Measurements from ENCODE around the gene CACFD1. TPM values are rescaled to one million over a fixed set of nuclear protein-coding genes. Genes with fewer than 3 reads are reported as not detected.

The CACFD1 gene
- polyA plus RNA-seq, 3 donors, result 5.0 to 6.7 (median 5.1) TPM

- peaks cover 30 to 54% of the 10 kb centered on the region in 2 donors for H3K36me3 Mint-ChIP-seq
- Histone ChIP-seq H3K36me3 (replicated peaks in 1 of 2; ENCODE audit: control insufficient read depth in 1 of 2, insufficient read depth in 2 of 2, low read length in 2 of 2) (peaks cover 44 to 45% of the 10 kb centered on the region in 2 donors), H3K9ac (ENCODE audit: insufficient read depth, low read length, poor library complexity, severe bottlenecking) (peak overlapping the region; percentile 86), H3K4me1 (ENCODE audit: control insufficient read depth in 1 of 2, insufficient read depth in 2 of 2, low read length in 2 of 2) (peaks cover 88 to 94% of the 10 kb centered on the region in 2 donors), H3K27me3 (ENCODE audit: control insufficient read depth in 2 of 2, insufficient read depth in 2 of 2, low read length in 2 of 2) (peaks cover 0 to 12% of the 10 kb centered on the region in 2 donors), H2AFZ (ENCODE audit: insufficient read depth, low read depth, low read length, poor library complexity, severe bottlenecking) (no peak overlapping the region), H3K79me2 (ENCODE audit: insufficient read depth, low read length) (peaks cover 36% of the 10 kb centered on the region), H3K9me3 (replicated peaks in 1 of 2; ENCODE audit: control insufficient read depth in 1 of 2, insufficient read depth in 1 of 2, low read length in 2 of 2) (no peaks in the 10 kb centered on the region), H3K4me3 (replicated peaks in 1 of 3; ENCODE audit: low read depth in 2 of 3, low read length in 3 of 3) (peak overlapping the region in 1 of 3 experiments; percentile 95), H4K20me1 (ENCODE audit: insufficient read depth, low read length) (peaks cover 84% of the 10 kb centered on the region), H3K27ac (ENCODE audit: low read depth in 1 of 2, low read length in 2 of 2) (peak overlapping the region; percentile 90 to 93), H3K4me2 (replicated peaks; ENCODE audit: extremely low read depth, low read length, poor library complexity, severe bottlenecking) (peak overlapping the region; percentile 97)
- 79% methylated on average over 23 of the region's 27 CpGs for WGBS (ENCODE audit: insufficient coverage)
- TF ChIP-seq CTCF (IDR thresholded peaks at IDR 0.05), result no peak
- peak overlapping the region; percentile 84 to 92 for H3K4me3 Mint-ChIP-seq
- peaks cover 8 to 16% (median 13%) of the 10 kb centered on the region in 3 donors for H3K27me3 Mint-ChIP-seq (ENCODE audit: low read depth in 3 of 3)
- peaks cover 68% of the 10 kb centered on the region for H3K4me1 Mint-ChIP-seq
- DNase-seq, result peak in 1 of 3 donors; percentile 67
- intact Hi-C loops (cut with micrococcal nuclease), result loop anchor here in 1 of 2 donors (5.0 to 10.0 kb wide), 2 partner anchors 58 to 549 kb away; partner anchors contain the start of genes BRD3OS and REXO4
- peak overlapping the region in 5 of 7 donors; percentile 89 to 99 (median 95) for H3K27ac Mint-ChIP-seq
- no peaks in the 10 kb centered on the region for H3K9me3 Mint-ChIP-seq
These were observed 15.7 kb downstream of the CACFD1 start for GRCh38 chr9:133475292-133476012.

GRCh38 chr9:133476036-133476931, 16.5 kb downstream of the CACFD1 start:
- Mint-ChIP-seq H3K9me3 (no peaks in the 10 kb centered on the region), H3K4me3 (peak overlapping the region; percentile 84 to 92), H3K27me3 (ENCODE audit: low read depth in 3 of 3) (peaks cover 13 to 23% (median 19%) of the 10 kb centered on the region in 3 donors), H3K36me3 (peaks cover 29 to 52% of the 10 kb centered on the region in 2 donors), H3K27ac (peak overlapping the region; percentile 85 to 99 (median 95)), H3K4me1 (peaks cover 59% of the 10 kb centered on the region)
- peaks cover 36% of the 10 kb centered on the region for H3K79me2 ChIP-seq (ENCODE audit: insufficient read depth, low read length)
- H3K9ac ChIP-seq (ENCODE audit: insufficient read depth, low read length, poor library complexity, severe bottlenecking), result peak overlapping the region; percentile 86
- peak overlapping the region; percentile 90 to 93 for H3K27ac ChIP-seq (ENCODE audit: low read depth in 1 of 2, low read length in 2 of 2)
- no peaks in the 10 kb centered on the region for H3K9me3 ChIP-seq (replicated peaks in 1 of 2; ENCODE audit: control insufficient read depth in 1 of 2, insufficient read depth in 1 of 2, low read length in 2 of 2)
- H3K4me3 ChIP-seq (replicated peaks in 1 of 3; ENCODE audit: low read depth in 2 of 3, low read length in 3 of 3), result peak overlapping the region; percentile 74 to 95 (median 90)
- H3K27me3 ChIP-seq (ENCODE audit: control insufficient read depth in 2 of 2, insufficient read depth in 2 of 2, low read length in 2 of 2), result peaks cover 0 to 15% of the 10 kb centered on the region in 2 donors
- intact Hi-C loops (cut with micrococcal nuclease), result loop anchor here in 1 of 2 donors (5.0 to 10.0 kb wide), 2 partner anchors 59 to 549 kb away; partner anchors contain the start of genes BRD3OS and REXO4
- peaks cover 80 to 85% of the 10 kb centered on the region in 2 donors for H3K4me1 ChIP-seq (ENCODE audit: control insufficient read depth in 1 of 2, insufficient read depth in 2 of 2, low read length in 2 of 2)
- peaks cover 44 to 45% of the 10 kb centered on the region in 2 donors for H3K36me3 ChIP-seq (replicated peaks in 1 of 2; ENCODE audit: control insufficient read depth in 1 of 2, insufficient read depth in 2 of 2, low read length in 2 of 2)
- DNase-seq, result peak; percentile 73 to 98 (median 89)
- TF ChIP-seq CTCF (IDR thresholded peaks at IDR 0.05), result no peak
- WGBS (ENCODE audit: insufficient coverage), result 65% methylated on average over 19 of the region's 27 CpGs
- H3K4me2 ChIP-seq (replicated peaks; ENCODE audit: extremely low read depth, low read length, poor library complexity, severe bottlenecking), result peak overlapping the region; percentile 97
- peaks cover 76% of the 10 kb centered on the region for H4K20me1 ChIP-seq (ENCODE audit: insufficient read depth, low read length)
- no peak overlapping the region for H2AFZ ChIP-seq (ENCODE audit: insufficient read depth, low read depth, low read length, poor library complexity, severe bottlenecking)
